Osteoblast (primary cell): ENCODE results near the gene UBXN6. TPM values are rescaled to one million over a fixed set of nuclear protein-coding genes. Genes with fewer than 3 reads are reported as not detected.

Experiments
- DNase-seq: peaks from one replicate; pipeline ENCODE4 v3.0.0; 2011; ENCODE audit warnings: low spot score, mixed read lengths; ENCODE audit not compliant: insufficient read length; ENCODE audit errors: missing footprints
- H2AFZ ChIP-seq: 2 replicates; pipeline ENCODE4 v1.6.0; 2011; ENCODE audit warnings: mild to moderate bottlenecking, low read length
- H3K27ac ChIP-seq: 2 replicates; pipeline ENCODE4 v1.5.1; 2011; ENCODE audit warnings: mild to moderate bottlenecking, low read depth, low read length, moderate library complexity
- H3K27me3 ChIP-seq: 2 replicates; pipeline ENCODE4 v1.6.0; 2012; ENCODE audit warnings: mild to moderate bottlenecking, control low read depth, inconsistent platforms, low read length, moderate library complexity; ENCODE audit not compliant: insufficient read depth
- H3K36me3 ChIP-seq: 2 replicates; pipeline ENCODE4 v1.5.1; 2011; ENCODE audit warnings: mild to moderate bottlenecking, low read length, control low read depth, moderate library complexity; ENCODE audit not compliant: insufficient read depth
- H3K4me1 ChIP-seq: 2 replicates; pipeline ENCODE4 v1.5.1; 2011; ENCODE audit warnings: mild to moderate bottlenecking, low read length, control low read depth, moderate library complexity; ENCODE audit not compliant: insufficient read depth
- H3K4me2 ChIP-seq: 2 replicates; pipeline ENCODE4 v1.6.0; 2011; ENCODE audit warnings: mild to moderate bottlenecking, low read length; ENCODE audit not compliant: insufficient read depth
- H3K4me3 ChIP-seq: fragments of 200-600 bp; sonication (generic); 3 replicates; pipeline ENCODE4 v1.5.1; 2012; ENCODE audit warnings: mild to moderate bottlenecking, low read length, inconsistent platforms; ENCODE audit not compliant: insufficient read depth
- H3K79me2 ChIP-seq: 2 replicates; pipeline ENCODE4 v1.6.0; 2012; ENCODE audit warnings: mild to moderate bottlenecking, low read length, control low read depth, inconsistent platforms; ENCODE audit not compliant: insufficient read depth
- H3K9me3 ChIP-seq: 2 replicates; pipeline ENCODE4 v1.5.1; 2011; ENCODE audit warnings: low read depth, low read length, control low read depth
- H4K20me1 ChIP-seq: 2 replicates; pipeline ENCODE4 v1.6.0; 2012; ENCODE audit warnings: mild to moderate bottlenecking, low read length, control low read depth; ENCODE audit not compliant: insufficient read depth
- total RNA-seq: library from RNA; depleted of rRNA; stranded (reverse); fragments of >200 nt; gene quantifications from 2 replicates; pipeline ENCODE4 v1.2.3, GENCODE V29; 2012
- TF ChIP-seq, protein P1 (sequence below): IDR thresholded peaks from 2 replicates; pipeline ENCODE4 v1.5.1; 2011; ENCODE audit warnings: mild to moderate bottlenecking, low read depth, low read length, moderate library complexity; ENCODE audit errors: extremely low read depth

The UBXN6 gene
- total RNA-seq, 1 donor: 136 TPM

GRCh38 chr19:4456843-4457653 is 546 bp downstream of the UBXN6 start:
- Histone ChIP-seq H3K4me1 (peaks cover 22% of the 10 kb centered on the region), H3K4me3 (peak overlapping the region; percentile 77), H3K79me2 (peaks cover 42% of the 10 kb centered on the region), H3K27ac (peak overlapping the region; percentile 90), H3K9me3 (no peaks in the 10 kb centered on the region), H2AFZ (peak overlapping the region; percentile 61), H3K36me3 (peaks cover 25% of the 10 kb centered on the region), H3K4me2 (peak overlapping the region; percentile 90), H3K27me3 (no peaks in the 10 kb centered on the region), H4K20me1 (peaks cover 34% of the 10 kb centered on the region)
- TF ChIP-seq, protein P1, sequence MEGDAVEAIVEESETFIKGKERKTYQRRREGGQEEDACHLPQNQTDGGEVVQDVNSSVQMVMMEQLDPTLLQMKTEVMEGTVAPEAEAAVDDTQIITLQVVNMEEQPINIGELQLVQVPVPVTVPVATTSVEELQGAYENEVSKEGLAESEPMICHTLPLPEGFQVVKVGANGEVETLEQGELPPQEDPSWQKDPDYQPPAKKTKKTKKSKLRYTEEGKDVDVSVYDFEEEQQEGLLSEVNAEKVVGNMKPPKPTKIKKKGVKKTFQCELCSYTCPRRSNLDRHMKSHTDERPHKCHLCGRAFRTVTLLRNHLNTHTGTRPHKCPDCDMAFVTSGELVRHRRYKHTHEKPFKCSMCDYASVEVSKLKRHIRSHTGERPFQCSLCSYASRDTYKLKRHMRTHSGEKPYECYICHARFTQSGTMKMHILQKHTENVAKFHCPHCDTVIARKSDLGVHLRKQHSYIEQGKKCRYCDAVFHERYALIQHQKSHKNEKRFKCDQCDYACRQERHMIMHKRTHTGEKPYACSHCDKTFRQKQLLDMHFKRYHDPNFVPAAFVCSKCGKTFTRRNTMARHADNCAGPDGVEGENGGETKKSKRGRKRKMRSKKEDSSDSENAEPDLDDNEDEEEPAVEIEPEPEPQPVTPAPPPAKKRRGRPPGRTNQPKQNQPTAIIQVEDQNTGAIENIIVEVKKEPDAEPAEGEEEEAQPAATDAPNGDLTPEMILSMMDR: no peak
- DNase-seq: peak; percentile 93

DNA sequence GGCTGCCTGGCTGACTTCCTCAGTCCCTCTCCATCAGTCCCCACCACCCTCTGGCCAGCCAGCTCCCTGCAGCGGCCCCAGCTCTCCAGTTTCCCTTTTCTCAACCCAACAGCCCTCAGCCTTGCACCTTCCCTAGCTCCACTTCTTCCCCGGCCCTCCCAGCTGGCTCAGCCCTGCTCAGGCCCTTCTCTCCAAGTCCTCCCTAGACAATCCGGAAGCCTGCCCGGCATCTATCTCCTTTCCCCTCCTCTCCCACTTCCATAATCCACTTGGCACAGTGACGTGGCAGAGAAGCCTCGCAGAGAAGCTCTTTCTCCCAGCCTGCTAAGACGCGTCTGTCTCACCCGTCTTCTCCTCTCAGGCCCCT is 1.1 kb downstream of the UBXN6 start:
- peak overlapping the region; percentile 77 for H3K4me3 ChIP-seq
- peak overlapping the region; percentile 61 for H2AFZ ChIP-seq
- H3K27ac ChIP-seq: peak overlapping the region; percentile 90
- peaks cover 22% of the 10 kb centered on the region for H3K4me1 ChIP-seq
- H4K20me1 ChIP-seq: peaks cover 34% of the 10 kb centered on the region
- no peaks in the 10 kb centered on the region for H3K9me3 ChIP-seq
- DNase-seq: peak; percentile 96
- H3K27me3 ChIP-seq: no peaks in the 10 kb centered on the region
- peaks cover 30% of the 10 kb centered on the region for H3K36me3 ChIP-seq
- peak overlapping the region; percentile 86 for H3K4me2 ChIP-seq
- TF ChIP-seq, protein P1: no peak
- H3K79me2 ChIP-seq: peaks cover 42% of the 10 kb centered on the region

DNA sequence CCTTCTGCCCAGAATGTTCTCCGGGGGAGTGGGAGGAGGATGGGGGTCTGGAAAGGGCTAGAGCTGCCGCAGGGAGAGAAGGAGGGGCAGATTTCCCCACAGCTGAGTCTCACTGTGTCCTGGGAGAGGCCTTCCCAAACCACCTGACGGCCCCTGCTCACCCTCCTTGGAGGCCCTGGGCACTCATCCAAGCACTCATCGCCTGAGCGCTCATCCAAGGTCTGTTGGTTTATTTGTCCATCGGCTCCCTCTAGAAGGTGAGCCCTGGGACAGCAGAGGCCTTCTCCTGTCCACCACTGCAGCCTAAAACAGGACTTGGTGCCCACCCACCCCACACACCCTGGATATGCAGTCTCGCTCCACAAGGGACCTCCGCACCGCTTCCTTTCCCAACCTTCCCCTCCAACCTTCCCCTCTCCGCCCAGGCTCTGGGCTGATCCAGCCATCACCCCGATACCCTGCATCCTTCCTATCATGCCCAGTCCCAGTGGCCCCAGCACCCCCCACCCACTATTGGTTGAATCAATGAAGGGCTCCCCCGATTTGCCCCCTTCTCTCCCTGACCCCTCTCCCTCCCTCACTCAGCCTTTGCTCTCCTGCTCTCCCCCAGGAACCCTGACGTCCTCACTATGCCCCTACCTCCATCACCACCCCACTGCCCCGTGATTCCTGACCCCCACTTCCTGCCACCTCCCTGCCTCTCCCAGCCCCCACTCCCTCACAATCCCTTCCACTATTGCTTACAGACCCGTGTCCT is 1.7 kb downstream of the UBXN6 start:
- no peaks in the 10 kb centered on the region for H3K9me3 ChIP-seq
- no peak overlapping the region for H2AFZ ChIP-seq
- H3K4me3 ChIP-seq: peak overlapping the region; percentile 77
- peaks cover 42% of the 10 kb centered on the region for H3K79me2 ChIP-seq
- no peaks in the 10 kb centered on the region for H3K27me3 ChIP-seq
- H3K4me1 ChIP-seq: peaks cover 22% of the 10 kb centered on the region
- H4K20me1 ChIP-seq: peaks cover 34% of the 10 kb centered on the region
- H3K4me2 ChIP-seq: peak overlapping the region; percentile 86
- H3K27ac ChIP-seq: peak overlapping the region; percentile 90
- H3K36me3 ChIP-seq: peaks cover 36% of the 10 kb centered on the region
- peak; percentile 97 for DNase-seq
- TF ChIP-seq, protein P1: no peak
